ENCODE results near the gene HSD11B1L.

DNA sequence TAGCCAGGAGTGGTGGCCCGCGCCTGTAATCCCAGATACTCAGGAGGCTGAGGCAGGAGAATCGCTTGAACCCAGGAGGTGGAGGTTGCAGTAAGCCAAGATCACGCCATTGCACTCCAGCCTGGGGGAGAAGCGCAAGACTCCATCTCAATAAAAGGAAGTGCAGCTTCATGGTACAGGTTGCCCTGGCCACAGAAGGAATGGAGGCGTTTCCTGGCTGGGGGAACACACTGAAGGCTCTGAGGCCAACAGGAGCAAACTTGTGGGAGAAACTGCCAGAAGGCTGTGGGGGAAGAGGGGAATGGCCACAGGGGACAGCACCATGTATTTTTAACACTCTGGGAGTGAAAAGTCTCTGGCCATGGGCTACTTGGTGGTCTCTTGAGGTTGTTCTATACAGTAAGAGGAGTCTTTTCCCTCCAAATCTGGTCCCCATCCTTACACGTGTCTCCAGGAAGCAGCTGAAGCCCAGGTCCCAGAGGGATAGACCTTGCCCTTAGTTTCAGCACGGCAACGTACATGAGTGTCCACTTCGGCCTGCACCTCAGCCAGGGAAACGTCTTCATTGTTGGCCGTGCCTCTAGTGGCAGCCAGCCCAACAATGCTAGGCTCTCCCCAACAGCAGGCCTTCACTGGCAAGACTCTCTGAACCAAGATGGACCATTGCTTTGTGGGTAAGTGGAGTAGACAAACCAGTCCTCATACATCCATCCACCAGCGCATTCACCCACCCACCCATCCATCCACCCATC, 7.9 kb upstream of the HSD11B1L start:
- TF ChIP-seq, protein P1, sequence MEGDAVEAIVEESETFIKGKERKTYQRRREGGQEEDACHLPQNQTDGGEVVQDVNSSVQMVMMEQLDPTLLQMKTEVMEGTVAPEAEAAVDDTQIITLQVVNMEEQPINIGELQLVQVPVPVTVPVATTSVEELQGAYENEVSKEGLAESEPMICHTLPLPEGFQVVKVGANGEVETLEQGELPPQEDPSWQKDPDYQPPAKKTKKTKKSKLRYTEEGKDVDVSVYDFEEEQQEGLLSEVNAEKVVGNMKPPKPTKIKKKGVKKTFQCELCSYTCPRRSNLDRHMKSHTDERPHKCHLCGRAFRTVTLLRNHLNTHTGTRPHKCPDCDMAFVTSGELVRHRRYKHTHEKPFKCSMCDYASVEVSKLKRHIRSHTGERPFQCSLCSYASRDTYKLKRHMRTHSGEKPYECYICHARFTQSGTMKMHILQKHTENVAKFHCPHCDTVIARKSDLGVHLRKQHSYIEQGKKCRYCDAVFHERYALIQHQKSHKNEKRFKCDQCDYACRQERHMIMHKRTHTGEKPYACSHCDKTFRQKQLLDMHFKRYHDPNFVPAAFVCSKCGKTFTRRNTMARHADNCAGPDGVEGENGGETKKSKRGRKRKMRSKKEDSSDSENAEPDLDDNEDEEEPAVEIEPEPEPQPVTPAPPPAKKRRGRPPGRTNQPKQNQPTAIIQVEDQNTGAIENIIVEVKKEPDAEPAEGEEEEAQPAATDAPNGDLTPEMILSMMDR (IDR thresholded peaks at IDR 0.05): no peak
- no peak for TF ChIP-seq POLR2A (IDR thresholded peaks at IDR 0.05)

All from esophagus squamous epithelium (tissue), 4 donors.